IPS-NIHi11 (cell line): Measurements from ENCODE around the gene MYADM.

Experiments
- DNase-seq: peaks from one replicate; pipeline ENCODE4 v3.0.0; 2012; ENCODE audit warnings: mixed read lengths, low spot score

MYADM gene

DNA sequence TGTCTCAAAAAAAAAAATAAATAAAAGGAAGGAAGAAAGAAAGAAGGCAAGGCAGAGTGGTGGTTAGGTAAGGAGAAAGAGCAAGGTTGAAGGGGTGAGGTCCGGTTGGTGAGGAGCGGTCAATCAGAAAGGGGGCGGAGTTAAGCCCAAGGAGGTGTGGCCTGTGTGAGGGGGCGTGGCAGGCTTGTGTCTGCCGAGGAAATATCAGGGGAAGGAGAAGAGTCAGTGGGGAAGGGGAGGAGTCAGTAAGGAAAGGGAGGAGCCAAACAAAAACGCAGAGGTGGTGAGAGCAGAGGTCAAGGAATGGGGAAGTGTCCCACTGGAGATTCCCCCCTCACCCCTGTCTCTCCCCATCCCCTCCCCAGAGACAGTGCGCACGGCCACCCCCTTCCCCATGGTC is 47.3 kb downstream of the MYADM start:
- peak; percentile 83 for DNase-seq

DNA sequence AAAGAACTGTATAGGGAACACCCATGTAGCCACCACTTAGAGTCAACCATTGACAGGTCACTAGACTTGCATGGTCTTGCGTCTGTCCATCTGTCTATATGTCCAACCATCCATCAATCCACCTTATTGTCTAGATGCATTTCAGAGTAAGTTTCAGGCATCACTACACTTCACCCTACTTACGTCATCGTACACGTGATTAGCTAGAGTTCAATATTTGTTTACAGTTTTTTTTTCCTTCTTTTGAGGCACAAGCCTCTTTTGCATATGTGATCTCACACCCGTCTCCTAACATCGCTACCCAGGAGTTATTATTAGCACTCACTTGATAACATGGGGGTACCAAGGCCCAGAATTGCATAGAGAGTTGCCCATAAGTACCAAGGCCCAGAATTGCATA is 48.3 kb downstream of the MYADM start:
- no peak for DNase-seq

DNA sequence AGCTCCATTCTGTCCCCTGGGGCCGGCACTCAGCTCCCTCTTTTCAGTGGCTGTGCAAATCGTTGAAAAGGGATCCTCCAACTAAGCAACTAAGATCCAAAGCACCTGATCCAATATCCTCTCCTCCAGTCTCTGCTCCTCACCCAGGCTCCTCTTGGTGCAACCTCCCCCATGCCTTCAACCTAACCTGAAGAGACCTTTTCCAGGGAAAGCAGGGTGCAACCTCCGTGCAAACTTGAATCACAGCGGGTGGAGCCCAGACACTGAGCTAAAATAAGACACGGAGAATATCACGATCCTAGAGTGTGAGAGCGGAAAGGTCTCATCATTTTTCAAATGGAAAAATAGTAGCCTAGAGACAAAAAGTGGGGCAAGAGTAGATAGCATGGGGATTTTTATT is 49.7 kb downstream of the MYADM start:
- DNase-seq: no peak
